Muscle of leg (tissue), 11 donors: Measurements from ENCODE around the gene MAP1S. TPM values are rescaled to one million over a fixed set of nuclear protein-coding genes. Genes with fewer than 3 reads are reported as not detected.
"Not testable (repeated sequence)": the region's sequence is repeated elsewhere in the genome, so short reads cannot be mapped to it uniquely, and the experiment has no call there.

Source experiments
- DNase-seq: peaks from one replicate; pipeline ENCODE4 v3.0.0; 2013
- H3K27ac ChIP-seq: one replicate; pipeline ENCODE4 v1.5.1; 2013; ENCODE audit warnings: mild to moderate bottlenecking, low read length, control low read depth
- H3K27me3 ChIP-seq: one replicate; pipeline ENCODE4 v1.6.1; 2013; ENCODE audit warnings: low read length; ENCODE audit not compliant: control insufficient read depth, insufficient read depth
- H3K36me3 ChIP-seq: one replicate; pipeline ENCODE4 v1.6.1; 2013; ENCODE audit warnings: low read length; ENCODE audit not compliant: control insufficient read depth, insufficient read depth
- H3K4me1 ChIP-seq: one replicate; pipeline ENCODE4 v1.6.1; 2013; ENCODE audit warnings: low read length; ENCODE audit not compliant: control insufficient read depth, insufficient read depth
- H3K4me3 ChIP-seq: one replicate; pipeline ENCODE4 v1.5.1; 2013; ENCODE audit warnings: low read length, control low read depth
- H3K9me3 ChIP-seq: replicated peaks from 2 replicates; pipeline ENCODE4 v1.6.1; 2013; ENCODE audit warnings: low read depth, low read length; ENCODE audit not compliant: control insufficient read depth
- WGBS: methylation state at CpG from one replicate; pipeline ENCODE4 v1.1.5; 2013; ENCODE audit warnings: missing lambda C conversion rate; ENCODE audit not compliant: insufficient coverage; 5-methylcytosine and 5-hydroxymethylcytosine counted together
- polyA plus RNA-seq, 8 donors: library from polyadenylated mRNA; unstranded; fragments of 120-200 nt; gene quantifications; one replicate each; pipeline versions ENCODE4 v1.2.1 to v1.2.3, GENCODE V29; 2013; ENCODE audit warnings: inconsistent platforms in 1 of 8, low replicate concordance in 1 of 8; ENCODE audit not compliant: insufficient read length in 8 of 8, insufficient read depth in 1 of 8
- total RNA-seq: library from RNA; stranded (reverse); fragments of 120-200 nt; gene quantifications from one replicate; pipeline ENCODE4 v1.2.4, GENCODE V29; 2013

Gene MAP1S
- total and polyA plus RNA-seq, 9 donors = 14.1 to 51.6 (median 33.7) TPM

DNA sequence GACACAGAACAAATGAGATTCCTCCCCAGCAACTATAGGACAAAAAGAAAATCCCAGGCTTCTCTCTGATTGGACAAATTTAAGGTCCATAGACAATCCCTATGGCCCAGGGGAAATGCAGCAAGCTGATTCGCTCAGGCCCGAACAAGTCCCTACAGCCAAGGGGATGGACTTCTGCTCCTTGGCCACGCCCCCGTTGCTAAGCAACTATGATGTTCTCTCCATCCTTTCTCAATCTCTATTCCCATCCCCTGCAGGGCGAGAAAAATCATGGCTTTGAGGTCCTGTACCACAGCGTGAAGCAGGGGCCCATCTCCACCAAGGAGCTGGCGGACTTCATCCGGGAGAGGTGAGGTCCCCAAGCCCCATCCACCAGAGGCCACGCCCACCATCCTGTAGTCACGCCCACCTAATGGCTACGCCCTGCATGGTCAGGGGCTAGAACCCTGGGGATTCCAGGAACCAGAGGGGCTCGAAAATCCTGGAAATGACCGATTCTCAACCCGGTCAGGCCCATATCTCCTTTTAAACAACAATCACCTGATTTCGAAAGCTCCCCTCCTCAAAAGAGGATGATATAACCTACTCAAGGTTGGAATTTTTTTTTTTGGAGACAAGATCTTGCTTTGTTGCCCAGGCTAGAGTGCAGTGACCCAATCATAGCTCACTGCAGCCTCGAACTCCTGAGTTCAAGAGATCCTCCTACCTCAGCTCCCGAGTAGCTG, 43.4 kb downstream of the MAP1S start:
- Histone ChIP-seq H3K4me3 (no peak overlapping the region), H3K27ac (no peak overlapping the region), H3K9me3 (no peaks in the 10 kb centered on the region), H3K36me3 (no peaks in the 10 kb centered on the region), H3K27me3 (no peaks in the 10 kb centered on the region), H3K4me1 (peaks cover 8% of the 10 kb centered on the region)
- DNase-seq = peak; percentile 46
- 33% methylated on average over 8 of the region's 17 CpGs for WGBS

DNA sequence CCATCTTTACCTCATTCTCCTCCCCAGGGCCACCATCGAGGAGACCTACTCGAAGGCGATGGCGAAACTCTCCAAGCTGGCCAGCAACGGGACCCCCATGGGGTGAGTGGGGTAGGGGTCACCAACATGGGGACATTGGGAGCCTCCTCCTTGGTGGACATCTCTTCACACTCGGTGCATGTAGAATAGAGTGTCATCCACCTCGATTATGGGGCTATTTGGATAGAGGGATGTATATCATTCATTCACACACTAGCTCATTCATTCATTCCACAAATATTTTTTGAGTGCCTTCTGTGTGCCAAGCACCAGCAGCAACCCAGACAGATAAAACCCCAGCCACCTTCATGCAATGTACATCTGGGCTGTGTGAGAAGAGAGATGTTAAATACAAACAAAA, 45.1 kb downstream of the MAP1S start:
- Histone ChIP-seq H3K4me3 (no peak overlapping the region), H3K27me3 (no peaks in the 10 kb centered on the region), H3K9me3 (no peaks in the 10 kb centered on the region), H3K4me1 (peaks cover 8% of the 10 kb centered on the region), H3K27ac (no peak overlapping the region), H3K36me3 (no peaks in the 10 kb centered on the region)
- DNase-seq = no peak
- no CpG with 5 or more reads among the region's 7 CpGs for WGBS

DNA sequence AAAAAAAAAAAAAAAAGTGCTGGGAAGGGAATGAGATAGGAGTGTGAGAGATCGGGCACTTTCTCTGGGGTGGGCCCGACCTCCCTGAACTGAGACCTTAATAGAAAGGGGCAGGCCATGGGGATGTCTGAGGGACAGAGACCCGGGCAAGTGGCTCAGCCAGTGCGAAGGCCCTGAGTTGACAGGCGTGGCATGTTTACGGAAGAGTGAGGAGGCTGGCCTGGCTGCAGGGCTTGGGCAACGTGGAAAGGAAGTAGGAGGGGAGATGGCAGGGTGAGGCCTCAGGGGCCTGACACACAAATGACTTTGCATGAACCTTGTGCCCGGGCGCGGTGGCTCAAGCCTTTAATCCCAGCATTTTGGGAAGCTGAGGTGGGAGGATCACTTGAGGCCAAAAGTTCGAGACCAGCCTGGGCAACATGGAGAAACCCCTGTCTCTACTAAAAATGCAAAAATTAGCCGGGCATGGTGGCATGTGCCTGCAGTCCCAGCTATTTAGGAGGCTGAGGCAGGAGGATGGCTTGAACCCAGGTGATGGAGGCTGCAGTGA, 45.9 kb downstream of the MAP1S start:
- peaks cover 8% of the 10 kb centered on the region for H3K4me1 ChIP-seq
- no peak overlapping the region for H3K4me3 ChIP-seq
- WGBS = 64% methylated on average over 9 of the region's 12 CpGs
- H3K27me3 ChIP-seq = no peaks in the 10 kb centered on the region
- H3K9me3 ChIP-seq = no peaks in the 10 kb centered on the region
- no peak overlapping the region for H3K27ac ChIP-seq
- DNase-seq = peak; percentile 46
- no peaks in the 10 kb centered on the region for H3K36me3 ChIP-seq

DNA sequence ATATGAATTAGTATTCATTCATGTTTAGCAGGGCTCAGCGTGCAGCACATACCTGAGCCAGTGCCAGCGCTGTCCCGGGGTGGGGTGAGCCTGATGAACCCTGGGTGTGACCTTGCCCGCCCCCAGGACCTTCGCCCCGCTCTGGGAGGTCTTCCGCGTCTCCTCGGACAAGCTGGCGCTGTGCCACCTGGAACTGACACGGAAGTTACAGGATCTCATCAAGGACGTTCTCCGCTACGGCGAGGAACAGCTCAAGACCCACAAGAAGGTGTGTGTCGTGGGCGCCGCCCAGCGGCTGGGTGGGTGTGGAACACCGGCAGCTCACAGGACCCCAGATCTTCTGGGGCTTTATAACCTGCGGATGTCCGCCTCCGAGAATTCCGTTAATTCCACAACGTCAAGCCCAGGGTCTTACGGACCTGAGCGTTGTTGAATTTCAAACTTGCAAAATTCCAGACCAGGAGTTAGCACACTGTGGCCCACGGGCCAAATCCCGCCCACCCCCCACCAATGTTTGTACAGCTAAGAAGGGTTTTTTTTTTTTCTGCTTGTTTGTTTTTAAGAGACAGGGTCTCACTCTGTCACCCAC, 47.4 kb downstream of the MAP1S start:
- Histone ChIP-seq H3K4me3 (no peak overlapping the region), H3K9me3 (no peaks in the 10 kb centered on the region), H3K27ac (no peak overlapping the region), H3K36me3 (no peaks in the 10 kb centered on the region), H3K4me1 (peaks cover 8% of the 10 kb centered on the region), H3K27me3 (no peaks in the 10 kb centered on the region)
- peak; percentile 65 for DNase-seq
- WGBS = 2% methylated on average over 27 of the region's 29 CpGs

DNA sequence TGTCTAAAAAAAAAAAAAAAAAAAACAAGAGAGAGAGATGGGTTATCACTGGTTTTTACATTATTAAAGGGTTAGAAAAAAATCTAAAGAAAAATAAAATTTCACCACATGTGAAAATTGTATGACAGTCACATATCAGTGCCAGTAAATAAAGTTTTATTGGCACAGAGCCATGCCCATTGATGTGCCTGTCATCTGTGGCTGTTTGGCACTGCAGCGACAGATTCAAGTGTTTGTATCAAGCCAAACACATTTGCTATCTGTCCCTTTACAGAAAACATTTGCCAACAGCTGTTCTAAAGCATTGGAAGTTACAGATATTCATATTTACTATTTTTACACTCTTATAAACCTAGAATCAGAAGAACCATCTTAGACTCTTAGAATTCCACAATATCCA, 48.3 kb downstream of the MAP1S start:
- no peaks in the 10 kb centered on the region for H3K36me3 ChIP-seq
- WGBS = no CpG with 5 or more reads among the region's 1 CpG
- H3K4me1 ChIP-seq = peaks cover 8% of the 10 kb centered on the region
- no peaks in the 10 kb centered on the region for H3K27me3 ChIP-seq
- no peak overlapping the region for H3K4me3 ChIP-seq
- no peaks in the 10 kb centered on the region for H3K9me3 ChIP-seq
- DNase-seq = no peak
- no peak overlapping the region for H3K27ac ChIP-seq

DNA sequence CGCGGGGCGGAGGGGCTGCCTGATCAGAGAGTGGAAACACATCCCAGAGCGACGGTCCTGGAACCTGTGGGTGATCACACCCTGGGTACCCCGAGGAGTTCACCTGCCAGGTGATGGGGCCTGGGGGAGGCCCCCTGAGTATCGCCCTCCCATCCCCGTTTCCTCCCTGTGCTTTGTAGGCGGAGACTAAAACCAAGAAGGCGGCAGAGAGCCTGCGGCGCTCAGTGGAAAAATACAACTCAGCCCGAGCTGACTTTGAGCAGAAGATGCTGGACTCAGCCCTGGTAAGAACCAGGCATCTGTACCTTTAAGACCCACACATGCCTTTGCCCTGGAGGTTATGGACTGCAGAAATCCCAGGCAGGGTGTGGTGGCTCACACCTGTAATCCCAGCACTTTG, 51.3 kb downstream of the MAP1S start:
- Histone ChIP-seq H3K27me3 (no peaks in the 10 kb centered on the region), H3K4me1 (peaks cover 8% of the 10 kb centered on the region), H3K36me3 (no peaks in the 10 kb centered on the region), H3K27ac (no peak overlapping the region), H3K9me3 (no peaks in the 10 kb centered on the region), H3K4me3 (no peak overlapping the region)
- 76% methylated on average over 11 of the region's 13 CpGs for WGBS
- no peak for DNase-seq

DNA sequence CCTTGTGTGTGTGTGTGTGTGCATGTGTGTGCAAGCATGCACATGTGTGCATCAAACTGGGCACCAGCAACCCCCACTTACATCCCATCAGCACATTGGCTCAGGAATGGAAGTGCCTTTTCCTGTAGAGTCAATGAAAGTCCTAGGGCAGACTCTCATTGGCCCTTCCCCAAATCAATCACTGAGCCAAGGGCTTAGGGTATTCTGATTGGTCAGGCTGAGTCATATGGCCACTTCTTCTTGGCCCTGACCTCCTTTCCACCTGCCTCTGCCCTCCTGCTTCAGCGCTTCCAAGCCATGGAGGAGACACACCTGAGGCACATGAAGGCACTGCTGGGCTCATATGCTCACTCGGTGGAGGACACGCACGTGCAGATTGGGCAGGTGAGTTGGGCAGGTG, 52.9 kb downstream of the MAP1S start:
- Histone ChIP-seq H3K9me3 (no peaks in the 10 kb centered on the region), H3K27ac (no peak overlapping the region), H3K4me1 (no peaks in the 10 kb centered on the region), H3K4me3 (no peak overlapping the region), H3K27me3 (no peaks in the 10 kb centered on the region), H3K36me3 (no peaks in the 10 kb centered on the region)
- no CpG with 5 or more reads among the region's 4 CpGs for WGBS
- no peak for DNase-seq

DNA sequence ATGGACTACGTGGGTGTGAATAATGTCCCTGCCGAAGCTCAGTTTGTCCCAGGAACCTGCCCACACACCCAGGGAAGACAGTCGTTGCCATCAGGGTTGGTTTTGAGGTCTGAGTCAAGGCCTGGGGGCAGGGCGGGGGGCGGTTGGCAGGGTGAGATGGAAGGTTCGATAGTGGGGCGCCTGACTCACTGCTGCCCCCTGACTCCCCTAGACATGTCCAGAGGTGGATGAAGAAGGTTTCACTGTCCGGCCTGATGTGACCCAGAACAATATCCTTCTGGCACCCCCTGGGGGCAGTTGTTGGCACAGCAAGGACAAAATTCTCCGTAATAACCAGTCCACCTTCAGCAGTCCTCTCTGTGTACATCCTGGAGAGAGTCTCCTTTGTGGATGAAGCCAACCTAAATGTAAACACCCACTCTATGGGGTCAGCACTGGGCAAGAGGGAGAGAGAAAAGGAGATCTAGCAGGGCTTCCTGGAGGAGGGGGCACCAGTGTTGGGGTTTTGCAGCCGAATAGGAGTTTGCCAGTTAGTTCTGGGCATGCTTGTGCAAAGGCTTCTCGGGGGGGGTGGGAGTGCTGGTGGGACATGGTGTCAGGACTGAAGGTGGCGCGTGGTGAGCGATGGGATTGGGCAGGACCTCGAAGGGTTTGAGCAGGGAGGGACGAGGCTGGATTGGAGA, 56.1 kb downstream of the MAP1S start:
- Histone ChIP-seq H3K4me1 (peaks cover 8% of the 10 kb centered on the region), H3K27ac (no peak overlapping the region), H3K4me3 (no peak overlapping the region), H3K27me3 (peaks cover 16% of the 10 kb centered on the region), H3K36me3 (no peaks in the 10 kb centered on the region), H3K9me3 (no peaks in the 10 kb centered on the region)
- DNase-seq = no peak
- WGBS = 72% methylated on average over 7 of the region's 16 CpGs

DNA sequence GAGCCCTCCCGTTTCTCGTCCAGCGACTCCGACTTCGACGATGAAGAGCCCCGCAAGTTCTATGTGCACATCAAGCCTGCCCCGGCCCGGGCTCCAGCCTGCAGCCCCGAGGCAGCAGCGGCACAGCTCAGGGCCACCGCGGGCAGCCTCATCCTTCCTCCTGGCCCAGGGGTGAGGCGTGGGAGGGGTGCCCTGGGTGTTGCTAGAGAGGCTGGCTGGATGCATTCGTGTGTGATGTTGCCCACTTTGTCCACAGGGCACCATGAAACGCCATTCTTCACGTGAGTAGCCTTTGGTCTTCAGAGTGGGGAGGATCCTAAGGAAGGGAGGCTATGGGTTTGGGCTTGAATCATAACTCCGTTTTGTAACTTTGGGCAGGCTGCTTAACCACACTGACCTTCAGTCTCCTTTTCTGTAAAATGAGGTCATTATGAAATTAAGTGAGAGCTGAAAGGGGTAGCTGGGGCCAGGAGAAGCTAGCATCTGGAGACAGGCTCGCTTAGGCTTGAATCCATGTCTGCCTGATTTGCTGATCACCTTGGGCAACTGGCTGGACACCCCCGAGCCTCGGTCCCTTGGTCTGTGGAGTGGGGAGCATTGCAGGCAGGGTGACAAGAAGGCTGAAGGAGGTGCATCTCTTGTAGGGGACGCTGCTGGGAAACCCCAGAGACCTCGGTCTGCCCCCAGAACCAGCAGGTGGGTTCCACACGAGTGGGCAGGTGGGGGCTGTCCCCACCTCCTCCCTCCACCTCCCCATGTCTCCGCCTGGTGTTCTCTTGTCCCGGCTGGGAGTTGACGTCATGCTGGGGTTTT, 56.9 kb downstream of the MAP1S start:
- Histone ChIP-seq H3K27ac (no peak overlapping the region), H3K27me3 (peaks cover 16% of the 10 kb centered on the region), H3K4me1 (peaks cover 8% of the 10 kb centered on the region), H3K9me3 (no peaks in the 10 kb centered on the region), H3K36me3 (no peaks in the 10 kb centered on the region), H3K4me3 (no peak overlapping the region)
- WGBS = 74% methylated on average over 19 of the region's 27 CpGs
- no peak for DNase-seq

DNA sequence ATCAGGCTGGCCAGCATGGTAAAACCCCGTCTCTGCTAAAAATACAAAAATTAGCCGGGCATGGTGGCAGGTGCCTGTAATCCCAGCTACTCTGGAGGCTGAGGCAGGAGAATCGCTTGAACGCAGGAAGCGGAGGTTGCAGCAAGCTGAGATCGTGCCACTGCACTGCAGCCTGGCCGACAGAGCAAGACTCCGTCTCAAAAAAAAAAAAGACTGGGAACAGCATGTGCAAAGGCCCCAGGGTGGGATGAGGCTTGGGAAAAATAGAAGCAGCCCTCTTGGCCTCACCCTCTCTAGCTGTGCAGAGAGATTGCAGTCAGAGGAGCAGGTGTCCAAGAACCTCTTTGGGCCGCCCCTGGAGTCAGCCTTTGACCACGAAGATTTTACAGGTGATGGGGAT, 58.6 kb downstream of the MAP1S start:
- H3K4me1 ChIP-seq, H3K27ac ChIP-seq, H3K9me3 ChIP-seq, DNase-seq, H3K36me3 ChIP-seq, H3K4me3 ChIP-seq: not testable (repeated sequence)
- WGBS = 76% methylated on average over 10 of the region's 10 CpGs
- peaks cover 16% of the 10 kb centered on the region for H3K27me3 ChIP-seq
